Stimulated activated effector memory CD8-positive, alpha-beta T cell treated with anti-CD3 and anti-CD28 coated beads, Interleukin-12 subunit alpha, Interleukin-12 subunit beta, amount 100 ng/mL, for 72 hours (primary cell): ENCODE data around the gene NHLRC2.
"Not testable (repeated sequence)": the region's sequence is repeated elsewhere in the genome, so short reads cannot be mapped to it uniquely, and the experiment has no call there.

ENCODE experiments used
- ATAC-seq: fragments of 150-1000 bp; cut with Tn5 transposase; 2 replicates; pipeline ENCODE4 v1.10.0; 2021
- DNase-seq, 2 donors: peaks; one replicate each; pipeline ENCODE4 v3.0.0; 2021 to 2022; ENCODE audit warnings: low spot score in 2 of 2
- H3K27ac Mint-ChIP-seq: one replicate; pipeline ENCODE4 v1.8.0; 2022; ENCODE audit warnings: mild to moderate bottlenecking, mixed read lengths
- H3K36me3 Mint-ChIP-seq: one replicate; pipeline ENCODE4 v1.8.0; 2022; ENCODE audit warnings: mild to moderate bottlenecking, mixed read lengths
- H3K4me1 Mint-ChIP-seq: one replicate; pipeline ENCODE4 v1.8.0; 2022; ENCODE audit warnings: mixed read lengths
- H3K4me3 Mint-ChIP-seq: one replicate; pipeline ENCODE4 v1.8.0; 2022; ENCODE audit warnings: mild to moderate bottlenecking, mixed read lengths
- H3K9me3 Mint-ChIP-seq: one replicate; pipeline ENCODE4 v1.8.0; 2022; ENCODE audit warnings: mixed read lengths

NHLRC2 gene

DNA sequence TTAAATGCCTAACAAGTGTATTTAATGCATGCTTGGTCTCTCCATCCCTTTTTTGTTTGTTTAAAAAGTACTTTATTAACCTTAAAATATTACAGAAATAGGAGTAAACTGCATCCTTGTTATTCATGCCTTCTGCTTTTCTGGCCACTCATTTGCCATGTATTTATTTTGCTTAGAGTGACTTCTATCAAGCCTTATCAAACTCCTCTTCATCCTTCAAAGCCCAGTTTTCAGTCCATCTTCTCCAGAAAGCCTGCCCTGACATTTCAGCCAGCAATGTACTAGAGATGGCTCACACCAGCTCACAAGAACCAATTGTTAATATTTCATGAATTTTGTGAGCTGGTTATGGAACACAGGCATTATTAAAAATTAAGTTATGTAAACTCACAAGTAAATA is 82.8 kb downstream of the NHLRC2 start:
- ATAC-seq, result no peak
- H3K36me3 Mint-ChIP-seq, result no peaks in the 10 kb centered on the region
- H3K27ac Mint-ChIP-seq, result no peak overlapping the region
- H3K9me3 Mint-ChIP-seq, result no peaks in the 10 kb centered on the region
- no peak for DNase-seq
- H3K4me1 Mint-ChIP-seq, result no peaks in the 10 kb centered on the region
- H3K4me3 Mint-ChIP-seq, result no peak overlapping the region

DNA sequence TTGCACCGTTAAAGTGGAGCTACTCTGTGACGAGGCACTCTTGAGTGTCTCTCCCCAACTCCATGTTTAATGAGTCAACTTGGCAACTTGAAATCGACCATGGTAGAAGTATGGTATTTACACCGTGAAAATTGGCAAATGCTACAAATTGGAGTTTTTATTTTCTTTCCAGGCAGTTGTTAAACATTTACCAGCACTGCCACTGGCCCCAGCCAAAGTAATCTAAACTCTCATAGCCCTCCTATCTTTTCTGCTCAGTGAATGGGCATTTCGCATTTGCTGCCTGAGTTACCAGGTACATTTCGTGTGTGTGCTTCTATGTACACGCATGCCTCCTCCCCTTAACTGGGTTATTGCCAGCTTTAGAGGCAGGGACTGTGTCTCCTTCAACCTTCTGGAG is 83.3 kb downstream of the NHLRC2 start:
- H3K36me3 Mint-ChIP-seq, result no peaks in the 10 kb centered on the region
- no peaks in the 10 kb centered on the region for H3K9me3 Mint-ChIP-seq
- no peak for ATAC-seq
- H3K4me1 Mint-ChIP-seq, result no peaks in the 10 kb centered on the region
- no peak for DNase-seq
- no peak overlapping the region for H3K27ac Mint-ChIP-seq
- no peak overlapping the region for H3K4me3 Mint-ChIP-seq

DNA sequence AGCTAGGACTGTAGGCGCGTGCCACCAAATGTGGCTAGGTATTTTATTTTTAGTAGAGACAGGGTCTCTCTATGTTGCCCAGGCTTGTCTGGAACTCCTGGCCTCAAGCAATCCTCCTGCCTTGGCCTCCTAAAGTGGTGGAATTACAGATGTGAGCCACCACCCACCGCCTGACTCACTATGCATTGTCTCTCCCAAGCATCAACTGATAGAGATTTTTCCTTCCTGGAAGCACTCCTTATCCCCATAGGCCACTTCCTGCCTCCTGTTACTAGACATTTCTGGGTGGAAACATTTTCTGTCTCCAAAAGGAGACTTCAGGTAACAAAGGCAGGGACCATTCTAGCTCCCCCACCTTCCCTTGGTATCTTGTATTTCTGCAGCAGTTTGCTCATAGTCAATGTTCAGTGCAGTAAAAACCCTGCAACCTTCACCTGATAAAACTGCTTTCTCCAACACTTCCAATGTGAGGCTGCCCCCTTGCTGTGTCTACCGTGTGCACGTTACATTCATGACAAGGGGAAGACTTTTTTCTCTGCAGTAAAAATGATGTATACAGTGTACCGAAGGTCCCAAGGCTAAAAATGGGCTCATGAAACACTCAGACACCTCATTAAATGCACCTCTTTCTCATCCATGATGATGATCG is 84.9 kb downstream of the NHLRC2 start:
- Mint-ChIP-seq H3K27ac (no peak overlapping the region), H3K4me1 (no peaks in the 10 kb centered on the region), H3K4me3 (no peak overlapping the region), H3K36me3 (no peaks in the 10 kb centered on the region), H3K9me3 (no peaks in the 10 kb centered on the region)
- DNase-seq (no peak), ATAC-seq (no peak)

DNA sequence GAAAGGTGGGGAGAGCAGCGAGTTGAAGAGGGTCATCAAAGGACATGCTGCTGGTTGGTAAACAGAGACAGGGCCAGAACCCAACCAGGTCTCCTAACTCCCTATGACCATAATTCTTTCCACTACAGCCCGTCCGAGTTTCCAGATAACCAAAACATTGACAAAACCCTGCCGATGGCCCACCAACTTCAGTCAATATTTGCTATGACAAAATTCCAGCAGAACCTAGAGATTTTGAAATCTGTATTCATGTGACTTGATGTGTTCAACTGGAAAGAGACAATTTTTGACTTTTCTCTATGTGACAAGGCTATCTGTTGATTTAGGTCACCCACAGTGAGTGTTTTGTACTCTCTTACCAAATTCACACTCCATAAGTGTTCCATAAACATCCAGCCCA is 86.7 kb downstream of the NHLRC2 start:
- peak in 1 of 2 donors; percentile 4 for DNase-seq
- no peaks in the 10 kb centered on the region for H3K36me3 Mint-ChIP-seq
- no peaks in the 10 kb centered on the region for H3K4me1 Mint-ChIP-seq
- H3K4me3 Mint-ChIP-seq, result no peak overlapping the region
- no peak overlapping the region for H3K27ac Mint-ChIP-seq
- ATAC-seq, result no peak
- no peaks in the 10 kb centered on the region for H3K9me3 Mint-ChIP-seq

DNA sequence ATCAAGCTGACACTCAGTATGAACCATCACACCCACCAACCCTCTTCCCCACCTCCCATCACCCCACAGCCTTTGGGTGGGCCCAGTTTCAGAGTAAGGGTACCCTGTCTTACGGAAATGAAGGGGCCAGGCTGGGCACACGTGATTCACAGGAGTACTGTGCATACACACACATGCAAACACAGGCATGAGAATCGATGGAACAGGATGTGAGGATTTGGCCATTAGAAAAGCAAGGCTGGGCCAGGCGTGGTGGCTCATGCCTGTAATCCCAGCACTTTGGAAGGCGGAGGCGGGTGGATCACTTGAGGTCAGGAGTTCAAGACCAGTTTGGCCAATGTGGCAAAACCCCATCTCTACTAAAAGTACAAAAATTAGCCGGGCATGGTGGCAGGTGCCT is 88.7 kb downstream of the NHLRC2 start:
- H3K36me3 Mint-ChIP-seq, ATAC-seq, H3K4me3 Mint-ChIP-seq, H3K4me1 Mint-ChIP-seq, H3K27ac Mint-ChIP-seq, H3K9me3 Mint-ChIP-seq, DNase-seq: not testable (repeated sequence)

DNA sequence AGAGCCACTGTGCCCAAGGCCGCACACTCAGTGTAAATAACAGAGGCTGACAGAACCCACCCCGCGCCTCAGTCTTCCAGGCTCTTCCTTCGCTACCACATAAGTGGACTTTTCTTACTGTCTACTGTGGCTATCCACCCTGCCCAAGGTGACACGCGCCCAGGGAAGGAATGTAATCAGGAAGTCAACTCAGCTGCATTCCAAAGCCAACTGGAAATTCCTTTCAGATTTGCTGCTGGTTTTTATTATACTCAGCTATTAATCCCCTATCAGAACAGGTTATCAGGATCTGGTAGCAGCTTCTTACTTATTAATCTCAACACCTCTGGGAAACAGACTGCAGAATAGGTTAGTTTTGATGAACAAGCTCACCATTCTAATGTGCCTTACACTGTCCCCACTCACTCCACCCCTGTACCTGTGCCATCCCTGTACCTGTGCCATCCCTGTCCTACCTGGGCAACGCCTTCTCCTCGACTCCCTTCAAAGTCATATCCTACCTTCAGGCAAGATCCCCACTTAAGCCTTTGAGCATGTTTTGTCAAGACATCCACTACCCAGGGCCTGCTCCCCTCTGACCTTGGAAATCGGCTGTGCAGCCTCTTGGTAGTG is 90.7 kb downstream of the NHLRC2 start:
- no peaks in the 10 kb centered on the region for H3K9me3 Mint-ChIP-seq
- H3K36me3 Mint-ChIP-seq, result no peaks in the 10 kb centered on the region
- H3K4me1 Mint-ChIP-seq, result no peaks in the 10 kb centered on the region
- no peak overlapping the region for H3K4me3 Mint-ChIP-seq
- no peak overlapping the region for H3K27ac Mint-ChIP-seq
- ATAC-seq (no peak), DNase-seq (no peak)

DNA sequence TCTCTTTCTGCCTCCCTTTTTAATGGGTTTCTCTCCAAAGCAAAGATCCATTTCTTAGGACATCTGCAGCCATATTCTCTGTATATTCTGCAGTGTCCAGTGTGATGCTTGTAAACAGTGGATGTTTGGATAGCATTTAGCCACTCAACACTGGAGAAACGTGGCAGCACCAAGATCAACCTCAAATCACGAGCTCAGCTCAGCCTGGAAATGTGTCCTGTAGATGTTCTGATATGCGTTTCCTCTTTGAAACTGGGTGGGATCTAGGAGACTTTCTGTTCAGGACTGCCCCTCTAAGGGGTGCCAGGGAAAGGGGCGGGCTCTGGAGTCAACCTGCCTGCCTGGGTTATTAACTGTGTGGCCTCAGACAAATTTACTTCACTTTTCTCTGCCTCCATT is 91.2 kb downstream of the NHLRC2 start:
- DNase-seq (no peak), ATAC-seq (no peak)
- Mint-ChIP-seq H3K4me1 (no peaks in the 10 kb centered on the region), H3K27ac (no peak overlapping the region), H3K4me3 (no peak overlapping the region), H3K36me3 (no peaks in the 10 kb centered on the region), H3K9me3 (no peaks in the 10 kb centered on the region)

DNA sequence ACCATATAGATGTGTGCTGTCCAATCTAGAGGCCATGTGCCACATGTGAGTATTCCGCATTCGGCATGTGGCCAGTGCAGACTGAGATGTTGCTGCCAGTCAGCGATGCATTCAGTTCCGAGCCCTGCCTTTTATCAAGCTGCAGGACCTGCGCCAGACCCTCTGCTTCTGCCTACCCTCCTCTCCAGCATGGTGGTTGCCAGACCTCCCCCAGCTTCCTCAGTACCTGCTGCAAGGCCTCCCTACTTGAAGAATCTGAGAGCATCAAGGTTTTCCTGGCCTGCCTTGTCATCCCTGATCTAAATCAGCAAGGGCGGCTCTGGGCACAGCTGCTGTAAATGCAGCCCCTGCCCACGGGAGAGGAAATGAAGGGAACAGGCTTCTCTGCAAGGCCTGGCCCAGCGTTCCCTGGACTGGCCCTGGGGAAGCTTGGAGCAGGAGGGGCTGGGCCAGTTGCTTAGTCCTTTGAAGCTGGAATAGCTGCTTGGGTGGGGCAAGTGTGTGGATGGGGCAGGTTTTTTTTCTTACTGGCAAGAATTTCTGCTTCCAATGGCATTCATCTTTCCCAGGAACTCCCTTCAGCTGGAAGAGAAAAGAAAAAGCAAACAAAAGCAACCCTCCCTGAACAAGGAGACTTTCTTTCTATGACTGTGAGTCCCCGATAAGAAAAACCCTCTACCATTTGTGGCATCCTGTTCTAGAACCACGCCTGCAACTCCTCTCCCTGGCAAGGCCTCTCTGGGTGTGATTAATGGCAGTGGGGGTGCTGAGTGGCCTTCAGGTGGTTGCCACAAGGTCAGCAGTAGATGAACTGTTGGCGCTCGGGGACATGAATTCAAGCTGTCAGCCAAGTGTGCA is 93.0 kb downstream of the NHLRC2 start:
- H3K9me3 Mint-ChIP-seq, result no peaks in the 10 kb centered on the region
- DNase-seq, result no peak
- H3K36me3 Mint-ChIP-seq, result no peaks in the 10 kb centered on the region
- peak; percentile 70 for ATAC-seq
- H3K4me3 Mint-ChIP-seq, result no peak overlapping the region
- no peaks in the 10 kb centered on the region for H3K4me1 Mint-ChIP-seq
- peak overlapping the region; percentile 72 for H3K27ac Mint-ChIP-seq

DNA sequence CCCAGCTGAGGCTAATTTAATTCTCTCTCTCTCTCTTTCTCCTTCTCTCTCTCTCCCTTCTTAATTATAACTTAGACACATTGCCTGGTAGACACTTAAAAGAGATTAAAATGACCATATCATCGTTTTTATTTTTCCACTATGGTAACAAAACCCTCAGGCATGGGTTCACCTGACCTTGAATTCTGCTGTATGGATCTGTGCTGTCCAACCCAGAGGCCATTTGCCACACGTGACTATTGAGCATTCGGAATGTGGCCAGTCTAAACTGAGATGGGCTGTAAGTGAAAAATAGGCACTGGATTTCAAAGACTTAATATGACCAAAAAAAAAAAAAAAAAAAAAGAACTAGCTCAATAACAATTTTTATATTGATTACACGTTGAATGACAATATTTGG is 93.6 kb downstream of the NHLRC2 start:
- H3K4me1 Mint-ChIP-seq, result no peaks in the 10 kb centered on the region
- peak overlapping the region; percentile 72 for H3K27ac Mint-ChIP-seq
- no peak for DNase-seq
- ATAC-seq, result no peak
- H3K4me3 Mint-ChIP-seq, result no peak overlapping the region
- no peaks in the 10 kb centered on the region for H3K36me3 Mint-ChIP-seq
- H3K9me3 Mint-ChIP-seq, result no peaks in the 10 kb centered on the region

DNA sequence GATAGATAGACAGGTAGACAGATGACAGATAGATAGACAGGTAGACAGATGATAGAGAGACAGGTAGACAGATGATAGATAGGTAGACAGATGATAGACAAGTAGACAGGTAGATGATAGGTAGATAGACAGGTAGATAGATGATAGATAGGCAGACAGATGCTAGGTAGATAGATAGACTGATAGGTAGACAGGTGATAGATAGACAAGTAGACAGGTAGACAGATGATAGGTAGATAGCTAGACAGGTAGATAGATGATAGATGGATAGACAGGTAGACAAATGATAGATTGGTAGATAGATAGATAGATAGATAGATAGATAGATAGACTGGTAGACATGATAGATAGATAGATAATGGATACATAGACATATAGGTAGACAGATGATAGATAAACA is 95.8 kb downstream of the NHLRC2 start:
- Mint-ChIP-seq H3K27ac (no peak overlapping the region), H3K9me3 (no peaks in the 10 kb centered on the region), H3K4me1 (no peaks in the 10 kb centered on the region), H3K4me3 (no peak overlapping the region), H3K36me3 (no peaks in the 10 kb centered on the region)
- no peak for ATAC-seq
- no peak for DNase-seq

DNA sequence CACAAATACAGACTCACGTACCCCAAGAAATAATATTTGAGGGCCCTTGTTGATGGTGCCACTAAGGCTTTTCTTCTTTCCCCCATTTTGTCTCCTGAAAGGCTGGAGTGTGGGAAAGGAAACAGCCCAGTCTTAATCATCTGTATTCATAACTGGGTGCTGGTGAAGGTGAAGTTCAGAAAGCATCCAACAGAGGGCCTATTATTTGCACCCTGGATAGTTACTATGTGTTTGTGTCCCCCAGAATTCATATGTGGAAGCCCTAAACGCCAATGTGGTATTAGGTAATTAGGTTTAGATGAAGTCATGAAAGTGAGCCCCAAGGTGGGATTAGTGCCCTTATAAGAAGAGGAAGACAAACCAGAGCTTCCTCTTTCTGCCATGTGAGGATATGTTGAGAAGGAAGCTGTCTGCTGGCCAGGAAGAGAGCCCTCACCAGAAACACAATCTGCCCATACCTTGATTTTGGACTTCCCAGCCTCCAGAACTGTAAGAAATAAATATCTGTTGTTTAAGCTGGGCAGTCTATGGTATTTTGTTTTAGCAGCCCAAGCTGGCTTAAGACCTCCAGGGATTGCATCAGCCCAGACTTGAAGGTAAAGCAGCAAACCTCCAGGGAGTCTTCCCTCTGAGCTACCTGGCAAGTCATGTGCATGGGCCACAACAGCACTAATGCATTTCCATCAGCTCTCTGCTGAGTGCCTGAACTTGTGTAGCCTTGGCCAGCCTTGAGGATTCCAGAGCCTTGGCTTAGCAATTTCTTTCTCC is 99.2 kb downstream of the NHLRC2 start:
- H3K4me1 Mint-ChIP-seq, result peaks cover 5% of the 10 kb centered on the region
- ATAC-seq, result peak; percentile 44
- no peak overlapping the region for H3K27ac Mint-ChIP-seq

DNA sequence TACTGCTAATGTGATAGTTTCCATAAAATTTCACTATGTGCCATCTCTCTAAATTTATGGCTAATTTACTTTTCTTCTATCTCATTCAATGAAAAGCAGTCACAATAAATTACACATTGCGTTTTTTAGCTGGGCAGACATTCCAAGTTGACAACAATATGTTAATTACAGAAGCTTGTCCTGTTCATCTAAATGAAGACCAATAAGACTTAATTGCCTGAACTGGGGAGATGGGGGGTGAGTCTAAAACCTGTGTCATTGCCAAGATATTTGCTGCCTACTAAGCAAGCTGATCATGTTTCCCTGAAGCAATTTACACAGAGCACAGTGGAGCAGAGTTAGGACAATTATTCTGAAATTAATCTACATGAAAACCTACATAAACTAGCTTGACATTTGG is 99.9 kb downstream of the NHLRC2 start:
- Mint-ChIP-seq H3K4me1 (peaks cover 12% of the 10 kb centered on the region), H3K27ac (no peak overlapping the region), H3K4me3 (no peak overlapping the region), H3K9me3 (no peaks in the 10 kb centered on the region), H3K36me3 (no peaks in the 10 kb centered on the region)
- ATAC-seq, result no peak
- no peak for DNase-seq

More for the DNA sequence above, 99.2 kb downstream of the NHLRC2 start:
- H3K9me3 Mint-ChIP-seq, result no peaks in the 10 kb centered on the region
- no peaks in the 10 kb centered on the region for H3K36me3 Mint-ChIP-seq
- no peak overlapping the region for H3K4me3 Mint-ChIP-seq
- DNase-seq, result no peak

DNA sequence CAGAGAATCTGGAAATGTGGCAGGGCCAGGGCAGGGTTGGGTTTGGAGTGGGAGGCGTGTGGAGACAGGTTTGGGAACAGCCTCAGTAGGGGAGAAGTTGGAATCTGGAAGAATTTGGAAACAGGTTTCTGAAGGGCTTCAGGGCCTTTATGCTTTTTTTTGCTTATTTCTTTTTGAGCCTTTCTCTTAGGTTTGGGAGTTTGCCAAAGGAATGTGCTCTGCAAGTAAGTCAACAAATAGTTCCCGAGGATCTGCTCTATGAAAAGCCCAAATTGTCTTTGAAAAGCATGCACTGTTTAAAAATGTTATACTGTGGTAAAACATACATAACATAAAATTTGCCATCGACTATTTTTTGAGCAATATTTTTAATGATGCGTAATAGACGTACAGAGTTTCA is 102.6 kb downstream of the NHLRC2 start:
- no peak for DNase-seq
- H3K4me1 Mint-ChIP-seq, result peaks cover 38% of the 10 kb centered on the region
- no peak for ATAC-seq
- no peaks in the 10 kb centered on the region for H3K9me3 Mint-ChIP-seq
- H3K36me3 Mint-ChIP-seq, result peaks cover 5% of the 10 kb centered on the region
- no peak overlapping the region for H3K4me3 Mint-ChIP-seq
- no peak overlapping the region for H3K27ac Mint-ChIP-seq

DNA sequence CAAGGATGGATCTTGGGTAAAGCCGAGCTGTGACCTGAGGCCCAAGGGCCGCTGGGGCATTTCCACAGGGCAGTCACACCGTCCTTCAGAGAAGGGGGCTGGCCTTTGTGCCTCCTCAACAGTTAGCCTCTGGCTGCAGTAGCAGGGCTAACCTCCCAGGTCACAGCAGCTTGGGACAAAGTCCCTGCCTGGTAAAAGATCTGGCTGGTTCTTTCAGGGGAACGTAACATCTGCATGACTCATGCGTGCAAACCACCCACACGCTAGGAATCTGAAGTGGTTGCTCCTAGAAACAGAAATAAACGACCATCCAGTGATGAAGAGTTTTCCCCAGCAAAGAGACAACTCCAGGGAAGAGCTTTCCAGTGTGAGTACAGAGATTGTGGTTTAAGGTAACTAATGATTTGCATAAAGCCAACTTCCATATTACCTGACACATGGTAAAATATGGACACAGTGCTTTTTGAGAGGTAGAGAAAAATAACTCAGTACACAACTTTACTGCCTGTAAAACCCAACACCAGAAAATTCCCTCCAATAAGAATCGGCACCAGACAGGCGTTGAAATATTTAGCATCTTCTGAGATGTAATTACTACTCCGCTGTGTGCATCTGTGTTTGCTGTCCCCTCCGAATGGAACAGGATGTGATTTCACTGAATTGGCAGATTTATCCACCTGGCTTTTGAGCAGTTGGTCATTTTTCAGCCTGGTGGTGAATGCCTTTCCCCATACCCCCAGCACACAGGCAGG is 104.3 kb downstream of the NHLRC2 start:
- ATAC-seq (no peak), DNase-seq (no peak)
- Mint-ChIP-seq H3K4me1 (peaks cover 41% of the 10 kb centered on the region), H3K27ac (peak overlapping the region; percentile 63), H3K4me3 (no peak overlapping the region), H3K9me3 (no peaks in the 10 kb centered on the region), H3K36me3 (peaks cover 5% of the 10 kb centered on the region)

DNA sequence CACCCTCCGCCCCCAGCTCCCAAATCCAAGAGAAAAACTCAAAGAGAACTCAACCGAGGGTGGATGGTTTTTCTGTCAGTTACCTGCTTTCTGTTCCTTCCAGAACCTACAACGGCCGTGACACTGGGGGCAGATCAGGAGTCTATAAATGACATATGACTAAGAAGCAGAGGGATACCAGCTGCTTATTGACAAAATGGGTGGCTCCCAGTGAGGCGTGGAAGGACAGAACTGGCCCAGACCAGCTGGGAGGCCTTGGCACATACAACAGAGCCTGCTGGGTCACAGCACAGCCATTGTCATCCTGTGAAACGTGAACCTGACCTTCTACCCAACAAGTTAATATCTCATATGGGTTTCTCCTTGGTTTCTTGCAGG is 104.9 kb downstream of the NHLRC2 start:
- peak overlapping the region; percentile 63 for H3K27ac Mint-ChIP-seq
- H3K4me3 Mint-ChIP-seq, result no peak overlapping the region
- peaks cover 41% of the 10 kb centered on the region for H3K4me1 Mint-ChIP-seq
- H3K9me3 Mint-ChIP-seq, result no peaks in the 10 kb centered on the region
- no peak for ATAC-seq
- H3K36me3 Mint-ChIP-seq, result peaks cover 5% of the 10 kb centered on the region
- DNase-seq, result no peak
